ENCODE measurements around the gene MED4. TPM values are rescaled to one million over a fixed set of nuclear protein-coding genes. Genes with fewer than 3 reads are reported as not detected.

Gene MED4
- 10 to 100 TPM; 55.2 to 61.1 TPM for total RNA-seq

- peak; percentile 97 for DNase-seq
- Mint-ChIP-seq H3K4me1 (peaks cover 34% of the 10 kb centered on the region), H3K4me3 (peak within 1 kb of the TSS; percentile 93), H3K27me3 (peaks cover 3% of the 10 kb centered on the region), H3K36me3 (ENCODE audit: low read depth) (peaks cover 8% of the 10 kb centered on the region), H3K27ac (peak within 1 kb of the TSS; percentile 82), H3K9me3 (peaks cover 2% of the 10 kb centered on the region)
- POLR2A ChIA-PET: interaction anchor here (0.5 to 3.5 kb wide), 23 partner anchors 9 to 656 kb away, joined by 3 to 61 read pairs (median 4); partner anchors contain the start of genes CYSLTR2, ITM2B, NUDT15 and RB1
- CTCF ChIA-PET: interaction anchor here (0.6 to 2.8 kb wide), 38 partner anchors 8 to 722 kb away, joined by 3 to 38 read pairs (median 4); partner anchors contain the start of genes CYSLTR2, ITM2B, NUDT15 and SUCLA2
These were observed at the start of gene MED4 for GRCh38 chr13:48094781-48095502. TSS of gene MED4 (minus strand) at chr13:48095104. CDS start at chr13:48095078, 26 bp downstream.

- Mint-ChIP-seq H3K27me3 (no peaks in the 10 kb centered on the region), H3K4me1 (peaks cover 14% of the 10 kb centered on the region), H3K36me3 (ENCODE audit: low read depth) (no peaks in the 10 kb centered on the region), H3K4me3 (no peak overlapping the region), H3K9me3 (peaks cover 2% of the 10 kb centered on the region), H3K27ac (peak overlapping the region; percentile 11)
- ChIA-PET CTCF (no interaction called here), POLR2A (no interaction called here)
- DNase-seq: no peak
These were observed 49.6 kb upstream of the MED4 start for GRCh38 chr13:48144413-48145035.

GRCh38 chr13:48142436-48142835 lies 47.5 kb upstream of the MED4 start:
- ChIA-PET POLR2A (no interaction called here), CTCF (no interaction called here)
- Mint-ChIP-seq H3K4me1 (peaks cover 14% of the 10 kb centered on the region), H3K36me3 (ENCODE audit: low read depth) (no peaks in the 10 kb centered on the region), H3K9me3 (peaks cover 4% of the 10 kb centered on the region), H3K27me3 (no peaks in the 10 kb centered on the region), H3K27ac (no peak overlapping the region), H3K4me3 (no peak overlapping the region)
- no peak for DNase-seq

GRCh38 chr13:48138270-48138669 lies 43.4 kb upstream of the MED4 start:
- peaks cover 1% of the 10 kb centered on the region for H3K4me1 Mint-ChIP-seq
- no peak overlapping the region for H3K27ac Mint-ChIP-seq
- H3K27me3 Mint-ChIP-seq: no peaks in the 10 kb centered on the region
- POLR2A ChIA-PET: interaction anchor here (0.6 kb wide), 1 partner anchor 13 kb away, joined by 3 read pairs; no protein-coding TSS in a partner anchor
- no peaks in the 10 kb centered on the region for H3K36me3 Mint-ChIP-seq (ENCODE audit: low read depth)
- no peak overlapping the region for H3K4me3 Mint-ChIP-seq
- peaks cover 3% of the 10 kb centered on the region for H3K9me3 Mint-ChIP-seq
- DNase-seq: no peak
- CTCF ChIA-PET: no interaction called here

- H3K9me3 Mint-ChIP-seq: peaks cover 3% of the 10 kb centered on the region
- peaks cover 7% of the 10 kb centered on the region for H3K27me3 Mint-ChIP-seq
- H3K36me3 Mint-ChIP-seq (ENCODE audit: low read depth): no peaks in the 10 kb centered on the region
- no peak overlapping the region for H3K4me3 Mint-ChIP-seq
- POLR2A ChIA-PET: no interaction called here
- H3K27ac Mint-ChIP-seq: no peak overlapping the region
- CTCF ChIA-PET: no interaction called here
- no peaks in the 10 kb centered on the region for H3K4me1 Mint-ChIP-seq
- DNase-seq: no peak
These were observed 38.1 kb upstream of the MED4 start for GRCh38 chr13:48132961-48133360.

GRCh38 chr13:48131533-48131932 lies 36.6 kb upstream of the MED4 start:
- no peak for DNase-seq
- ChIA-PET CTCF (interaction anchor here (1.1 to 1.6 kb wide), 2 partner anchors 102 to 637 kb away, joined by 4 read pairs; partner anchors contain the start of gene ITM2B), POLR2A (no interaction called here)
- Mint-ChIP-seq H3K27me3 (peaks cover 7% of the 10 kb centered on the region), H3K4me1 (peaks cover 7% of the 10 kb centered on the region), H3K4me3 (no peak overlapping the region), H3K36me3 (ENCODE audit: low read depth) (no peaks in the 10 kb centered on the region), H3K9me3 (no peaks in the 10 kb centered on the region), H3K27ac (no peak overlapping the region)

- H3K4me1 Mint-ChIP-seq: peaks cover 11% of the 10 kb centered on the region
- ChIA-PET POLR2A (interaction anchor here (0.8 to 2.5 kb wide), 4 partner anchors 59 to 176 kb away, joined by 3 to 18 read pairs (median 6); partner anchors contain the start of genes ITM2B and RB1), CTCF (interaction anchor here (0.6 to 1.9 kb wide), 17 partner anchors 9 to 644 kb away, joined by 3 to 13 read pairs (median 4); partner anchors contain the start of genes ITM2B, MED4 and RB1)
- no peaks in the 10 kb centered on the region for H3K36me3 Mint-ChIP-seq (ENCODE audit: low read depth)
- DNase-seq: peak; percentile 27
- no peaks in the 10 kb centered on the region for H3K9me3 Mint-ChIP-seq
- no peak overlapping the region for H3K27ac Mint-ChIP-seq
- H3K27me3 Mint-ChIP-seq: peaks cover 3% of the 10 kb centered on the region
- H3K4me3 Mint-ChIP-seq: no peak overlapping the region
These were observed 32.3 kb upstream of the MED4 start for GRCh38 chr13:48126944-48127830.

- DNase-seq: no peak
- no peak overlapping the region for H3K4me3 Mint-ChIP-seq
- ChIA-PET POLR2A (interaction anchor here (1.9 to 2.5 kb wide), 2 partner anchors 107 to 177 kb away, joined by 7 to 18 read pairs; partner anchors contain the start of genes ITM2B and RB1), CTCF (interaction anchor here (0.8 kb wide), 1 partner anchor 606 kb away, joined by 3 read pairs; no protein-coding TSS in a partner anchor)
- peaks cover 11% of the 10 kb centered on the region for H3K4me1 Mint-ChIP-seq
- H3K27ac Mint-ChIP-seq: no peak overlapping the region
- H3K9me3 Mint-ChIP-seq: no peaks in the 10 kb centered on the region
- H3K27me3 Mint-ChIP-seq: peaks cover 3% of the 10 kb centered on the region
- H3K36me3 Mint-ChIP-seq (ENCODE audit: low read depth): no peaks in the 10 kb centered on the region
These were observed 30.9 kb upstream of the MED4 start for GRCh38 chr13:48125794-48126228.

- no peak overlapping the region for H3K4me3 Mint-ChIP-seq
- H3K9me3 Mint-ChIP-seq: no peaks in the 10 kb centered on the region
- ChIA-PET POLR2A (no interaction called here), CTCF (no interaction called here)
- peaks cover 3% of the 10 kb centered on the region for H3K27me3 Mint-ChIP-seq
- peaks cover 11% of the 10 kb centered on the region for H3K4me1 Mint-ChIP-seq
- no peak for DNase-seq
- H3K36me3 Mint-ChIP-seq (ENCODE audit: low read depth): no peaks in the 10 kb centered on the region
- H3K27ac Mint-ChIP-seq: no peak overlapping the region
These were observed 28.9 kb upstream of the MED4 start for GRCh38 chr13:48123812-48124211.

GRCh38 chr13:48121733-48122132 lies 26.8 kb upstream of the MED4 start:
- ChIA-PET POLR2A (no interaction called here), CTCF (interaction anchor here (1.5 kb wide), 1 partner anchor 27 kb away, joined by 3 read pairs; the partner anchor contains the start of gene MED4)
- H3K4me1 Mint-ChIP-seq: peaks cover 4% of the 10 kb centered on the region

GRCh38 chr13:48120241-48120640 lies 25.3 kb upstream of the MED4 start:
- H3K27me3 Mint-ChIP-seq: peaks cover 5% of the 10 kb centered on the region
- H3K36me3 Mint-ChIP-seq (ENCODE audit: low read depth): no peaks in the 10 kb centered on the region
- ChIA-PET CTCF (interaction anchor here (0.9 to 1.6 kb wide), 5 partner anchors 9 to 649 kb away, joined by 3 to 5 read pairs (median 3); partner anchors contain the start of gene MED4), POLR2A (interaction anchor here (0.6 kb wide), 1 partner anchor 101 kb away, joined by 3 read pairs; no protein-coding TSS in a partner anchor)
- peaks cover 4% of the 10 kb centered on the region for H3K4me1 Mint-ChIP-seq
- no peak for DNase-seq
- no peak overlapping the region for H3K27ac Mint-ChIP-seq
- H3K9me3 Mint-ChIP-seq: no peaks in the 10 kb centered on the region
- H3K4me3 Mint-ChIP-seq: no peak overlapping the region

More at GRCh38 chr13:48121733-48122132, 26.8 kb upstream of the MED4 start:
- H3K9me3 Mint-ChIP-seq: no peaks in the 10 kb centered on the region
- no peak overlapping the region for H3K27ac Mint-ChIP-seq
- H3K36me3 Mint-ChIP-seq (ENCODE audit: low read depth): no peaks in the 10 kb centered on the region
- no peak overlapping the region for H3K4me3 Mint-ChIP-seq
- DNase-seq: no peak
- H3K27me3 Mint-ChIP-seq: peaks cover 3% of the 10 kb centered on the region

- Mint-ChIP-seq H3K36me3 (ENCODE audit: low read depth) (no peaks in the 10 kb centered on the region), H3K9me3 (no peaks in the 10 kb centered on the region), H3K4me3 (no peak overlapping the region), H3K27ac (no peak overlapping the region), H3K27me3 (peaks cover 7% of the 10 kb centered on the region), H3K4me1 (no peaks in the 10 kb centered on the region)
- ChIA-PET CTCF (no interaction called here), POLR2A (no interaction called here)
- no peak for DNase-seq
These were observed 23.1 kb upstream of the MED4 start for GRCh38 chr13:48118030-48118429.
